Activated naive CD4-positive, alpha-beta T cell (primary cell): Measurements from ENCODE around the gene FBXO2.

Experiments
- DNase-seq, 4 experiments: peaks; one replicate each; lab custom pipeline; 2025; lab: John Stamatoyannopoulos, UW

Gene FBXO2, protein sequence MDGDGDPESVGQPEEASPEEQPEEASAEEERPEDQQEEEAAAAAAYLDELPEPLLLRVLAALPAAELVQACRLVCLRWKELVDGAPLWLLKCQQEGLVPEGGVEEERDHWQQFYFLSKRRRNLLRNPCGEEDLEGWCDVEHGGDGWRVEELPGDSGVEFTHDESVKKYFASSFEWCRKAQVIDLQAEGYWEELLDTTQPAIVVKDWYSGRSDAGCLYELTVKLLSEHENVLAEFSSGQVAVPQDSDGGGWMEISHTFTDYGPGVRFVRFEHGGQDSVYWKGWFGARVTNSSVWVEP

DNA sequence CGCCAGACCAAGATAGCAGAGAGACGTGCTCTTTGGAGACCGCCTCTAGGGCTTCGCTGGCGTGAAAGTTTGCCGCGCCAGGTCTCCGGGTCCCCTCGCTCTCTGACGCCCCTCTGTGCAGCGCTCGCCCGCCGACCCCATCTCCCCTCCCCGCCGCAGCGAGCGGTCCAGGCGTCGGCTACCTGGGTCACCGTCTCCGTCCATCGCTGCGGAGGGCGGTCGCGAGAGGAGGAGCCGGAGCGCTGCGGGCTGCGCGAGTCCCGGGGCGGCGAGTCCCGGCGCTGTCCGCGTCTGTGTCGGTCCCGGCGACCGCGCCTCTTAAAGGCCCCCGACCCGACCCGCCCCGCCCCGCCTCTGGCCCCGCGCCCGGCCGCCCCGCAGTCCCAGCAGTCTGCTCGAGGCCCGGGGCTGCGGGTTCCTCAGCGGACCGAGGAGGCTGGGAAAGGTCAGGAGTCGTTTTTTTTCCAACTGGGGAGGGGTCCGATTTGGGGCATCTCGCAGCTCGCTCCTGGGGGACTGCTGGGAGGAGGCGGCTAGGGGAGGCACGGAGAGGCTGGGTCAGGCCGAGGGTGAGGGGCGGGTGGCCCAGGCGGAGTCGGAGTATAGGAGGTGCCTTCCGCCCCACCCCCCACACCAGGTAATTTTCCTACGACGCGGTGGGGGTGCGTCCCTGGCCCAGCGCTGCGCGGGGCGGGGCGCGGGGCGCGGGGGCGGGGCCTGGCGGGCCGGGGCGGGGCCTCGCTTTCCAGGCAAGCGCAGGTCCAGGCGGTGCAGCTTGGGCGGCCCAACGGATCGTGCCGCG is at the start of gene FBXO2, which contains the start of gene FBXO44:
Gene FBXO2, minus strand, starts transcription at position 293 of the 802 bp plus-strand sequence. Its CDS starts 89 bp downstream, at position 204.
Gene FBXO44, plus strand, starts transcription at position 741 of the 802 bp plus-strand sequence. CDS start 959 bp downstream, outside the sequence.
- peak in 2 of 4 experiments; percentile 46 to 64 for DNase-seq

DNA sequence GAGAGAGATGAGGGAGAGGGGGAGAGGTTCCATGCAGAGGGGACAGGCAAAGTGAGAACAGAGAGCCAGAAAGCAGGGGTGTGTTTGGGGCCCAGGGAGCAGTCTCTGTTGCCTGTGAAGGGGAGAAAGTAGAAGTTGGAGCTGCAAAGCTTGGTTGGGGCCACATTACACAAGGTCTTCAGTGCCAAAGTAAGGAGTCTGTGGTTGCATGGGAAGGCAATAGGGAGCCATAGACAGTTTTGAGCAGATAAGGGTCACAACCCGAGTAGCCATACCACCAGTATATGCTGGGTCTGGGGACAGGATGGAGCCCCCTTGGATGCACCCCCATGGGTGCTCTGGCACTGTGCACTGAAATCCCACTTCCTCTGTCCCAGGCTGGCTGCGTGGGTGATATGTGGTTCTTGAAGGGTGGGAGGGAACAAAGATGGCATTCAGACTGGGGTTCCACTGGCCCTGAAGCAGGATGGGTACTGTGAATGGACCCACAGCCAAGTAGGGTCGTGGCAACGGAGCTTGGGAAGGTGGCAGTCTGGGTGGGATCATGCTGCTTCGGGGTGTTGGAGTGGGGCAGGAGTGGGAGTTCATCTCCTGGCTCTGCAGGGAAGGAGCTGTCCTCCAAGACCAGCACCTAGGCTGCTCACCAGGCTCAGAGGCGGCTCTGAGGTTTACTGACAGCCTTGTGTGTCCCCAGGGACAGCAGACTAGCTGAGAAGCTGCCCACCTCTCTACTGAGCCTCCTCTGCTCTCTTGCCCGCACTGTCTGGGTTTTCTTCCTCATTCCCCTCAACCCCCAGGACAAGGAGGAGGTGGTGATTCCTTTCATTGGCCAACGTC is 49.3 kb upstream of the FBXO2 start:
- DNase-seq, result no peak

DNA sequence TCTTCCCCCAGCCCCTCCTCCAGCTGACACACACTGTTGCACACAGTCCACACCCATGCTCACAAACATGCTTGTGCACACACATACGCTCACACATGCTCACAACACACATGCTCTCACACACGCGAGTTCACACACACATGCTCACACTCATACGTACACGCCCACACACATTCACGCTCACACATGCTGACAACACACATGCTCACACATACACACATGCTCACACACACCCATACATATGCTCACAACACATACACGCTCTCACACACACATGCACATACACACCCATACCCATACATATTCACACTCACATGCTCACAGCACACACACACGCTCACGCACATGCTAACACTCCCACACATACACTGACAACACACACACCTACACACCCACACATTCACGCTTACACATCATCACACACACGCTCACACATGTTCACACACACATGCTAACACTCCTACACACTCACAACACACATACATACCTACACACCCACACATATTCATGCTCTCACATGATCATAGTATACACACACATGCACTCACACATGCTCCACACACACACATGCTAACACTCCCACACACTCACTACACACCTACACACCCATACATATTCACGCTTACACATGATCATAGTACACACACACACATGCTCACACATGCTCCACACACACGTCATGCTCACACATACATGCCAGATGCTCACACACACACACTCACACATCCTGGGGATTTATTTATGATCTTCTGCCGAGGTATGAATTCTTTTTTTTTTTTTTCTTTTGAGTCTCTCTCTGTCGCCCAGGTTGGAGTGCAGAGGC is 48.0 kb upstream of the FBXO2 start:
- DNase-seq, result no peak

DNA sequence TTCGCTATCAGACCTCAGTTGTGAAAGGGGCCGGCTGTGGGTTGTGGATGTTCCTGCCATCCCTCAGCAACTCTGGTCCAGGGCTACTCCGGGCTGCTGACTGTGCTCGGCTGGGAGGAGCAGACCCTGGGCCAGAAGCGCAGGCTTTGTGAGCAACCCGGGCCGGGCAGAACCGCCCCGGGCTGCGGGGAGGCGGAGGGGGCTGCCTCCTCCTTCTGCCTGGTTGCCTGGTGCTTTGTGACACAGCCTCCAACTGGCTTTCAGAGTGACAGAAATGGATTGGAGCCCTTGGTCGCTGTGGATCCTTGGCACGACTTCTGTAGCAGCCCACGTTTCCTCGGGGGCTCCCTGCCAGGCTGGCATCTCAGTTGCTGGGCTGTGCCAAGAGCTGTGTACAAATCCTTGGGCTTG is 47.3 kb upstream of the FBXO2 start:
- no peak for DNase-seq

DNA sequence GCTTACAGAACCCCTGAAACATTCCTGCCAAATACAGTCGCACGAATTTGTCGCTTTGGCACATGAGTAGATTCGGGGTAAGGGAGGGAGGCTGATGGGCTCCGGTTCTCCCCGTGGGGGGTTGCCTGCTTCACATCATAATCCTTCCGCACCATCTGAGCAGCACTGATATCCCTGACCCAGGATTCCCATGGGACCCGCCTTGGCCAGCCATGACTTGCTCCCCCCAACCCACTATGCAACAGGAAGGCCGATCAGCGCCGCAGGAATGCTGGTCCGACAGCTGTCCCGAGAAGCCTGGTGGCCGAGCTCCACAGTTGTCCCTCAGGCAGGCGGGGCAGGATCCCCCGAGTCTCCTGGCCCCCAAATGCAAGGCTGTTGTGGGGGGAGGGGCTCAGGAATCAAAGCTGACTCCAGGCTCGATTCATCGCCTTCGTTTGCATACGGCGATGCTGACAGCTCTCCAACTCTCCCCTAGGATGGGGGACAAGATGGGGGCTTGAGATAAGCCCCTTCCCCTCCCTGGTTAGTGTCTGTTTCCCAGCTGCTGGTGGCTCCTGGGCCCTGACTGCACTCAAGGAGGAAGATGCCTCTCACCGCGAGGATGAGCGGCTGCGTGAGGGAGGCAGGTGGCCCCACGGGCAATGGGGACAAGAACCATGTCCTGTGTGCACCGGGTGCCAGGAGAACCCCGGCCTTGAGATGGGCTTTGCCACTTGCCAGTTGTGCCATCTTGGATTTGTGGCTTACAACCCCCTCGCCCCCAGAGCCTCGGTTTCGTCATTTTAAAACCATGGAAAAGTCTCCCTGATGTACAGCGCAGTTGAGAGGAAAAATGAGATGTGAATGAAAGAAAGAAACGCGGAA is 46.6 kb upstream of the FBXO2 start:
- DNase-seq, result no peak

DNA sequence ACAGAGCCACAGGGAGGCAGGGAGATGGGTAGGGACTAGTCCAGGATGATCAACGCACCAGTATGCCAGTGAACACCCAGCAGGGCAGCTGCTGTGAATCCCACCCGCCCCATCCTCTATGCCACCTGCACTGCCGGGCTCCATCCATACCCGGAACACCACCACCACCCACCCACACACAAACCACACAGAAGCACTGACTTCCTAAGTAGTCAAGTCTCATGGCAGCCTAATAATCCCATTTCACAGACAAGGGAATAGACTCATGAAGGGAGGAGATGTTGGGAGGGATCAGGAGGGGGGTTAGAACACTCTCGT is 43.6 kb upstream of the FBXO2 start:
- no peak for DNase-seq

DNA sequence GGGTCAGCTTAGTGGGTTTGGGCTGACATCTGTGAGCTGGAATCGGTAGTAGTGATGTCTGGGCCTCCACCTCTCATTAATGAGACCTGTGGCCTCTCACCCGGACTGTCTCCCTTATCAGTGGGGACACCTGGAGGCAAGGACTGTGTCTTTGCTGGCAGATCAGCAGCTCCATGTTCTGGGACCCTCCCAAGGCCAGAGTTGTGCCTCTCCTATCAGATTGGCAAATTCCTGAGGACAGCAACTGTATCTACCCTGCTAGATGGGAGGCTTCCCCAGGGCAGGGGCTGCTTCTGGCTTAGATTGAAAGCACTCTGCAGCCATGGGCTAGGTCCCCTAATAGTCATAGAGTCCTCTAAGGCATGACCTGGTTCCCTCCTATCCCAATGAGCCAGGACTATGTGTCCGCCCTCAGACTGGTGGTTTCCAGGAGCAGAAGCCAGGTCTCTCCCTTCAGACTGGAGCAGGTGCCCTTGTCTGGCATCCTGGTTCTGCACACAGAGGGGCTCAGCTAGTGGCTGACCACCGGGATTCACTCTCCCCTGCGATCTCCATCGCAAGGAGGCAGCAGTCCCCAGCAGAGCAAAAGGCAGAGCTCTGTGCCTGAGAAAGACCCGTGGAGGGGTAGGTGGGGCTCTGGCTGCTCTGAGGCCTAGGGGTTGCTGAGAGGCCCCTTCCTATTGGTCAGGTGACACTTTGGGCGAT is 43.1 kb upstream of the FBXO2 start:
- DNase-seq, result no peak

DNA sequence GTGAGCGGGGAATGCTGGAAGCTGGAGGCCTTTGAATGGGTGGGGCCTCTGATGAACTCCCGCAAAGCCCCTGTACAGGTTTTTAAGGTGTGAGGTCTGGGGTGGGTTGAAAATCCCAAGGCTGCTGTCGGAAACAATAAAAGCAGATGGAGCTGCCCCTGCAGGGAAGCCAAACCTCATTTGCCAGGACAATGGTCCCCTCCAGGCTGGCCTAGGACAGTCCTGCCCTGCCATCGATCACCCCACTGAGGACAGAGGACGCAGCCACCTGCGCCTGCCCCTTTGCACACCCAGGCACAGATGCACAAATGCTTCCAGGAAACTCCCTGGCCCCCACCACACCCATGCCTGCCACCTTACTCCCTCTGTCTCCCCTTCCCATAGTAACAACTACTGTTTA is 41.6 kb upstream of the FBXO2 start:
- no peak for DNase-seq

DNA sequence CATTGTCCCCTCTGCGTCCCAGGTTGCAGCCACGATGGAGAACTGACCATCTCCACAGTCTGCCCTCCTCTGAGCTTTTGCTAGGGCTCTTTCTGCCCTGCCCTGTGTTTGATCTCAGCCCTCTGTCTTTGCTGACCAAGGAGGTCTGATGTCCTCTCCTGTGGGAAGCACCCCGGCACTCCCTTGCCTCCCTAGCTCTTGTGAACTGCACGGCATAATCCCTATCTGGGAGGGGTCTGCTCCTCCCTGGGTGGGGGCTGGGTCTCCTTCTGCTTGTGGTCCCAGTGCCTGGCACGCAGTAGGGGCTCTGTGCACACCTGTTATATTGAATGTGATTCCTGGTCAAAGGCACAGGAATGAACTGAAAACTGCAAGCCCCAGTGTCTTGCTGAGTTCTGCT is 39.7 kb upstream of the FBXO2 start:
- no peak for DNase-seq

DNA sequence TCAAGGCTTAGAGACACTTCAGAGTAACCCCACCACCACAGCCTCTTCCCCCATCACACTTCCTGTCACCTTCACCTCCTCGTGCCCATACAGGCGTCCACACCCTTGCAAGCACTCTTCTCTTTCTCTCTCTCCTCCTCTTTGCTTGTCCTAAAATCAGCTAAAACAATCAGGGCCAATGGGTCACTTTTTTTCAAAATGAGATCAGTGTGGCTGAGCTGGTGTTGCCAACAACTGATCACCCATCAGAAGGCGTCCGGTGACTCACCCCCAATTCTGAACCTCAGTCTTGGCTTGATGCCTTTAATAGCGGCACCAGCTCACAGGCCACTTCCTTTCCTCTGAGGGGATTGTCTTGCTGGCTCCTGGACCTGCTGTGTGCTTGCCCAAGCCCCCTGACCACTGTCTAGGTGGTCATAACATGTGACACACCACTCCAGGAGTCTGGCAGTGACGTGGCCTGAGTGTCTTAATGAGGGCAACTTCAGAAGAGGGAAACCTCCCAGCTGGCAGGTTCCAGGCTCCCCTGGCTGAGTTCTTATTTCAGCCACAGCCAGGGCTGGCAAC is 38.9 kb upstream of the FBXO2 start:
- no peak for DNase-seq

DNA sequence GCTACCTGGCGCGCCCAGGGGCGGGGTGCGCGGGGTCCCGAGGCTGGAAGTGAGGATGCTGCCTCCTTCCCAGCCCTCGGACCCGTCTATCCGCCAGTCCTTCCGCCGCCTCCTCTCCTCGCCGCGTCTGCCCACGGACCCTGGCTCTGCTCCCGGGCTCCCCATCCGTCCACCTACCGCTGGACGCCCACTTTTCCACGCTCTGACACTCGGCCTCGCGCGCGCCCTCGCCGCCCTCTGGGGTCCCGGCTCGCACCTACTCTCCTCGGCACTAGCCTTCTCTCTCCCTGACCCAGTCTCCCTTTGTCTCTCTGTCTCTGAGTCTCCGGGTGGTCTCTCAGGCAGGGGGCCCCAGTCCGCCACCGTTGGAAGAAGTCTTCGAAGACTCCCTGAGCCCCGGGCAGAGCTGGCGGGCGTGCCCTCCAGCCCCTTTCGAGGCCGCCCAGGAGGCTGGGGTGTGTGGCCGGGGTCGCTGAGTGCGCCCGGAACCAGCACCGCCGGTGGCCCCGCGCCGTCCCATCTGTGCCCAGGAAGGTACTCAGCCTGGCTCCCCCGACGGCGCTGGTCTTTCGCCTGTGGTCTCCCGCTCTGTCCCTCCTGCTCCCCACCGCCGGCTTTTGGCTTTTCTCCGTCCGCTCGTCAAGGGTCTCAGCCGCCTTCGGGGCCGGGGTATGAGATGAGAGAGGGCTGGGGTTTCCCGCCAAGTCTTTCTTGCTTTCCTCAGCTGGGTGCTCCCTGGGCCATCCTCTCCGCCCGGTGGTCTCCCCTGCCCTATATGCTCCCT is 37.9 kb upstream of the FBXO2 start:
- DNase-seq, result no peak

DNA sequence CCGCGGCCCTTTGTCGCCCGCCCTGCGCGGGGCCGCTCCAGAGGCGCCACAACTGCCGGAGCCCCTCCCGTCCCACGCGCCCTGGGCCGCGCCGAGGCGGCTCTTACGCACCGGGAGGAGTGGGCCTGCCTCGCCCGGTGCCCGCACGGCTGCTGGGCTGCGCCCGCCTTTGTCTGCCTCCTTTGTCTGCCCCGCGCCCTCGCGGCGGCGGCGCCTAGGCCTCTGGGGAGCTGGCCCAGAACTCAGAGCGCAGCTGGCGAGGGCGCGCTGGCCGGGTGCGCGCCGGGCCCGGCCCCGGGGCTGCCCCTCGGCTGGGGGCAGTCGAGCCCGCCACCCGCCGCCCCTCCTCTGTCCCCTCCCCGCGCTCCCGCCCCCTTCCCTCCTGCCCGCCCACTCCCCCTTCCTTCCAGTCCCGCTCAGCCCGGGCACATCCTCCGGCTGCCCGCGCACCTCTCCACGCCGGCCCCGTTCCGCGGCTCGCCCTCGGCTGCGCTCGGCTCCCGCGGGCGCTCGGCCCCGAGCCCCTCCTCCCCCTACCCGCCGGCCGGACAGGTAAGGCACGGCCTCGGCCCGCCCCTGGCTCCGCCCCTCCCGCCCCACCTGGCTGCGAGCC is 37.2 kb upstream of the FBXO2 start, which contains the start of gene DRAXIN:
Gene DRAXIN, plus strand, starts transcription at position 409 of the 613 bp plus-strand sequence. CDS start 14,549 bp downstream, outside the sequence.
- no peak for DNase-seq

DNA sequence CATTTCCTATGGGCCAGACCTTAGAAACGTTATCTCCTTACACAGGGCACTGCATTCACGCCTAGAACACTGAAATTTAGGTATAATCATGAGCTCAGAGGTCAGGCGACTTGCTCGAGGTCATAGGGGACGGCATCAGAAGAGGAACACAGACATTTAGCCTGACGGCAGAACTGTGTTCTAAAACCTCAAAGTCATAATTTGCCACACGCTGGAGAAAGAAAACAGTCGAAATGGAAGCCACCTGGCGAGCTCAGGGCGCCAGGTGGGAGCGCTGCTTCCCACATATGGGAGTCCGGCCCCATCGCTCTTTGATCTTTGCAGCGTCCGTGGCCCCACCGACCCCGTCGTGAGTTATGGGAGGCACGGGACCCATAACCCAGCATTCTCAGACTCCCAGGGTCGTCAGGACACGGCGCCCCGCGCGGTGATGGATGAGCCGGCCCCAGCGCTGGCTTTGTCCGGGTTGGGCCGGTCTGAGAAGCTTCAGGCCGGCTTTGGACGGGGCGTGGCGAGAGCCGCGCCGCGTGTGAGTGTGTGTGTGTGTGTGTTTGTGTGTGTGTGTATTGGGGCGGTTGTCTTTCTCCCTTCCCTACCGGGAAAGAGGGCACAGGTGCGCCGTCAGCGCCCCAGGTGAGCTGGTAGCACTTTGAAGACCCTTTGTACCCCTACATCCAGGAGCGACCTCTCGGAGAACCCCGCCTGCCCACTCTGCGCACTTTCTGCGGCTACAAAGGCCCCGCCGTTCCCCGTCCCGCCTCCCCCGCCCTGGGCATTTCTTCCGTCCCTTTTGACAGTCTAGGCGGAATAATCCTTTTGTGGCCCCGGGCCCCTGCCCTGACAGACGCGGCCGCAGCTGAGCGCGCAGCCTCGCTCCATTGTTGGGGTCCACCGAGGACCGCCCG is 36.4 kb upstream of the FBXO2 start:
- no peak for DNase-seq

DNA sequence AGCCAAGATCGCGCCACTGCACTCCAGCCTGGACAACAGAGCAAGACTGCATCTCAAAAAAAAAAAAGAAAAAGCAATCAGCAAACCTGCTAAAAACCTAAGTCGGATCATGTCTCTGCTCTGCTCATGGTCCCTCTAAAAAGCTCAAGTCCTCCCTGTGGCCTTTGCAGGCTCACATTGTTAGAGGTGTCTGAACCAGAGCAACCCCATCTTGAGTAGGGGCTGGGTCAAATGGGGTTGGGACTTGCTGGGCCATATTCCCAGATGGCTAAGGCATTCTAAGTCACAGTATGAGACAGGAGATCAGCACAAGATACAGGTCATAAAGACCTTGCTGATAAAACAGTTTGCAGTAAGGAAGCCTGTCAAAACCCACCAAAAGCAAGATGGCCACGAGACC is 34.3 kb upstream of the FBXO2 start:
- no peak for DNase-seq

DNA sequence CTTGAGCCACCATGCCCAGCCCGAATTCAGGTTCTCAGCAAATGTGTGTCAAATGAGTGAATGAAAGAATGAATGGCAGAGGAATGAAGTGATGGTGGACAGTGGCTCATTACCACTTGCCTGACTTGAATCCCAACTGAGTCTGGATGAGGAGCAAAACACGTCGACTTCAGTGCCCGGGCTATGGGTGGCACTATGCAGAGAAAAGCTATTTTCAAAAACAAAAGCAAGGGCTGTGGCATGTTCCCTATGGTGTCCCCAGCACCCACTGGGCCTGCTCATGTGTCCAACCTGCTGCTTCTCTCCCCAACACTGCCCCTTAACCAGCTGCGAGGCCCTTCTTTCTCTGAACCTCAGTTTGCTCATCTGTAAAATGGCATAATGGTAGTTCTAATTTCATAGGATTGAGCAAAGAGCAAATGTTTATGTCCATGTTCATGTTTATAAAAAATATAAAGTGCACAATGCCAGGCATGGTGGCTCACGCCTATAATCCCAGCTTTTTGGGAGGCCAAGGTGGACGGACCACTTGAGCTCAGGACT is 31.1 kb upstream of the FBXO2 start:
- no peak for DNase-seq

DNA sequence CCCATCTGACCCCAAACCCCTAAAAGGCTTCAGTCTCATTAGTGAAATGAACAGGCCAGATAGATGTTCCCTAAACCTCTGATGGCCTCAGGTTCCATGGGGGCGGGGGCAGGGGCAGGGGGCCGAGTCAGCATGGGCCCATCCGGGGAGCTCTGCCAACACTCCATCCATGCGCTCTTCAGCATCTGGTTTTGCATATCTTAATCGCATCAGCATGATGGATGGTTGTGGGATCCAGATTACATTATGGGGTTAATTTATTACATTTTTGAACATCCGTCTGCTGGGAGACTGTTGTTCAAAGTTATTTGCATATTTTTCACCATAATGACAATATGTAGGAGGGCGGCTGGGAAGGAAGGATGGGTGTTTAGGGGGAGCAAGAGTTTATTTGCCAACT is 29.8 kb upstream of the FBXO2 start:
- DNase-seq, result no peak

DNA sequence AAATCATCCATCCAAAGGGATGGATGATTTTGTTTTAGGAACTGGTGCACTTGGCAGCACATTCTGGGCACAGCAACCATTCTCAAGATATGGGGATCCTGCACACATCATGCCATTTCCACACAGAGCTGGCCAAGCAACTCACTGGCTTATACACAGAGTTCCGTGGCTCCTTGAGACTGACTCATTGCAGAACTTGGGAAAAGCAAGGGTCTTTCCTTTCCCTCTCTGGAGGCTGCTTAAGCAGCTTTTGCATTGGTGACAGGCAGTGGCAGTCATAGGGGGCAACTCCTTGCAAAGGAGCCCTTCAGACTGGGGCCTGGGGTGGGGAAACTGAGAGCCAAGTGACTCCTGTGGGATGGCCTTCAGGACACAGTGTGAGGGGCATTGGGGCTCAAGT is 28.6 kb upstream of the FBXO2 start:
- DNase-seq, result no peak
